Upper lobe of left lung (tissue), 4 donors: ENCODE results near the gene SCART1.
"Not testable (repeated sequence)": the region's sequence is repeated elsewhere in the genome, so short reads cannot be mapped to it uniquely, and the experiment has no call there.

Experiments used
- CTCF ChIP-seq, 6 experiments: fragments of 450-650 bp in 4 of 6; fragments of 200-600 bp in 2 of 6; sonication (generic) in 2 of 6; IDR thresholded peaks; one replicate each; pipeline ENCODE4 v1.5.1; 2016 to 2019; ENCODE audit warnings: antibody characterized with exemption in 6 of 6
- EP300 ChIP-seq, 4 donors: sonication (generic); formaldehyde crosslinking; IDR thresholded peaks; one replicate each; pipeline ENCODE4 v1.5.1; 2017; ENCODE audit warnings: antibody characterized with exemption in 4 of 4, control low read depth in 2 of 4
- POLR2A ChIP-seq, 4 donors: fragments of 450-650 bp; IDR thresholded peaks; one replicate each; pipeline ENCODE4 v1.5.1; 2016 to 2017; ENCODE audit warnings: antibody characterized with exemption in 4 of 4, mild to moderate bottlenecking in 2 of 4

- not testable (repeated sequence) for TF ChIP-seq CTCF, POLR2A, EP300 (IDR thresholded peaks at IDR 0.05)
Measured at GRCh38 chr10:133499176-133499575, 45.4 kb downstream of the SCART1 start.
